ENCODE results near the gene FOXP1. TPM values are rescaled to one million over a fixed set of nuclear protein-coding genes. Genes with fewer than 3 reads are reported as not detected.

The FOXP1 gene
- total and polyA plus RNA-seq, 4 donors: 4.9 to 35.4 (median 32.0) TPM

- no peak overlapping the region for H3K4me3 ChIP-seq (ENCODE audit: low read depth in 1 of 3, low read length in 3 of 3)
- H3K4me1 ChIP-seq (ENCODE audit: control insufficient read depth in 4 of 4, insufficient read depth in 4 of 4, low read length in 3 of 4): peaks cover 8 to 30% (median 24%) of the 10 kb centered on the region in 4 donors
These were observed 338.6 kb downstream of the FOXP1 start for GRCh38 chr3:71244826-71245488.

DNA sequence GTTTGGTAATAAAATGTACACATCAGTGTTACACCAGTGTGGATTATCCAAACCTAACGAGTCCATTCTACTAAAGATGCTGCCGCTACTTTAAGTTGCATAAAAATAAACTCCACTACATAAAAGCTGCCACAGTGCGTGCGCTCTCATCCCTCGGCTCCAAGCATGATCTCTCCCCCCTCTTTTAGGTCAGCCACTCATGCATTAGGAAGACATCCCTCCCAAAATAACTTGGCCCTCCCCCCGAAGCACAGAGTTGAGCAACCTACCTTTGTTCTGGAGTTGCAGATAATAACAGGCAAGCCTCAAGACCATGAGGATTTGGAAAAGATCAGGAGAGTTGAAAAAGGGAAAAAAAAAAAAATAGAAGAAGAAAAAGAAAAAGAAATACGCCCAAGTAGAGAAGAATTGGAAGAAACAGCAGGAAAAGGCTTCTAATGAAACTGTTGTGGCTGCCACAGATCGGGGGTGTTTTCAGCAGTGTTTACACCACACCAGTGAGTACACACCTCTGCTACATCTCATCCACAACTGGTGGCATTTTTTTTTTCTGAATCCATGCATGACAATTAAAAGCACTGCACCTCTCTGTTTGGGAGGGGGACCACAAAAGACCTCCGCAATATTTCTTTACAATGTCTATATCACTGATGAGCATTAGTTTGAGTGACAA, 339.2 kb downstream of the FOXP1 start:
- Histone ChIP-seq H3K36me3 (ENCODE audit: control insufficient read depth in 4 of 4, insufficient read depth in 3 of 4, low read depth in 1 of 4, low read length in 3 of 4) (no peaks in the 10 kb centered on the region), H3K9ac (ENCODE audit: low read depth in 1 of 2, low read length in 2 of 2) (no peak overlapping the region), H3K4me1 (ENCODE audit: control insufficient read depth in 4 of 4, insufficient read depth in 4 of 4, low read length in 3 of 4) (peaks cover 8 to 30% (median 24%) of the 10 kb centered on the region in 4 donors), H3K4me3 (ENCODE audit: low read depth in 1 of 3, low read length in 3 of 3) (no peak overlapping the region), H3K27me3 (ENCODE audit: control insufficient read depth in 4 of 4, insufficient read depth in 4 of 4, low read length in 3 of 4) (no peaks in the 10 kb centered on the region), H3K27ac (ENCODE audit: low read depth in 1 of 2, low read length in 2 of 2) (no peak overlapping the region), H3K9me3 (ENCODE audit: control insufficient read depth in 4 of 4, low read length in 3 of 4) (no peaks in the 10 kb centered on the region)
- WGBS: 86% methylated on average over 9 of the region's 9 CpGs
- DNase-seq (ENCODE audit: low spot score): no peak
- no peak for TF ChIP-seq ATF3 (IDR thresholded peaks at IDR 0.05)
- no peak for TF ChIP-seq HNF4G (IDR thresholded peaks at IDR 0.05)
- TF ChIP-seq YY1 (IDR thresholded peaks at IDR 0.05): no peak
- TF ChIP-seq TAF1 (conservative IDR thresholded peaks at IDR 0.05): no peak
- no peak for TF ChIP-seq NR2F2 (IDR thresholded peaks at IDR 0.05)
- TF ChIP-seq, protein P1, sequence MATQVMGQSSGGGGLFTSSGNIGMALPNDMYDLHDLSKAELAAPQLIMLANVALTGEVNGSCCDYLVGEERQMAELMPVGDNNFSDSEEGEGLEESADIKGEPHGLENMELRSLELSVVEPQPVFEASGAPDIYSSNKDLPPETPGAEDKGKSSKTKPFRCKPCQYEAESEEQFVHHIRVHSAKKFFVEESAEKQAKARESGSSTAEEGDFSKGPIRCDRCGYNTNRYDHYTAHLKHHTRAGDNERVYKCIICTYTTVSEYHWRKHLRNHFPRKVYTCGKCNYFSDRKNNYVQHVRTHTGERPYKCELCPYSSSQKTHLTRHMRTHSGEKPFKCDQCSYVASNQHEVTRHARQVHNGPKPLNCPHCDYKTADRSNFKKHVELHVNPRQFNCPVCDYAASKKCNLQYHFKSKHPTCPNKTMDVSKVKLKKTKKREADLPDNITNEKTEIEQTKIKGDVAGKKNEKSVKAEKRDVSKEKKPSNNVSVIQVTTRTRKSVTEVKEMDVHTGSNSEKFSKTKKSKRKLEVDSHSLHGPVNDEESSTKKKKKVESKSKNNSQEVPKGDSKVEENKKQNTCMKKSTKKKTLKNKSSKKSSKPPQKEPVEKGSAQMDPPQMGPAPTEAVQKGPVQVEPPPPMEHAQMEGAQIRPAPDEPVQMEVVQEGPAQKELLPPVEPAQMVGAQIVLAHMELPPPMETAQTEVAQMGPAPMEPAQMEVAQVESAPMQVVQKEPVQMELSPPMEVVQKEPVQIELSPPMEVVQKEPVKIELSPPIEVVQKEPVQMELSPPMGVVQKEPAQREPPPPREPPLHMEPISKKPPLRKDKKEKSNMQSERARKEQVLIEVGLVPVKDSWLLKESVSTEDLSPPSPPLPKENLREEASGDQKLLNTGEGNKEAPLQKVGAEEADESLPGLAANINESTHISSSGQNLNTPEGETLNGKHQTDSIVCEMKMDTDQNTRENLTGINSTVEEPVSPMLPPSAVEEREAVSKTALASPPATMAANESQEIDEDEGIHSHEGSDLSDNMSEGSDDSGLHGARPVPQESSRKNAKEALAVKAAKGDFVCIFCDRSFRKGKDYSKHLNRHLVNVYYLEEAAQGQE (IDR thresholded peaks at IDR 0.05): no peak
- TF ChIP-seq SP1 (IDR thresholded peaks at IDR 0.05): no peak
- TF ChIP-seq RXRA (IDR thresholded peaks at IDR 0.05): no peak
- no peak for TF ChIP-seq FOXA1 (IDR thresholded peaks at IDR 0.05)
- no peak for TF ChIP-seq JUND (IDR thresholded peaks at IDR 0.05)
- TF ChIP-seq, protein P2, sequence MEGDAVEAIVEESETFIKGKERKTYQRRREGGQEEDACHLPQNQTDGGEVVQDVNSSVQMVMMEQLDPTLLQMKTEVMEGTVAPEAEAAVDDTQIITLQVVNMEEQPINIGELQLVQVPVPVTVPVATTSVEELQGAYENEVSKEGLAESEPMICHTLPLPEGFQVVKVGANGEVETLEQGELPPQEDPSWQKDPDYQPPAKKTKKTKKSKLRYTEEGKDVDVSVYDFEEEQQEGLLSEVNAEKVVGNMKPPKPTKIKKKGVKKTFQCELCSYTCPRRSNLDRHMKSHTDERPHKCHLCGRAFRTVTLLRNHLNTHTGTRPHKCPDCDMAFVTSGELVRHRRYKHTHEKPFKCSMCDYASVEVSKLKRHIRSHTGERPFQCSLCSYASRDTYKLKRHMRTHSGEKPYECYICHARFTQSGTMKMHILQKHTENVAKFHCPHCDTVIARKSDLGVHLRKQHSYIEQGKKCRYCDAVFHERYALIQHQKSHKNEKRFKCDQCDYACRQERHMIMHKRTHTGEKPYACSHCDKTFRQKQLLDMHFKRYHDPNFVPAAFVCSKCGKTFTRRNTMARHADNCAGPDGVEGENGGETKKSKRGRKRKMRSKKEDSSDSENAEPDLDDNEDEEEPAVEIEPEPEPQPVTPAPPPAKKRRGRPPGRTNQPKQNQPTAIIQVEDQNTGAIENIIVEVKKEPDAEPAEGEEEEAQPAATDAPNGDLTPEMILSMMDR (IDR thresholded peaks at IDR 0.05; ENCODE audit: low read depth, low read length, missing input control): no peak
- TF ChIP-seq HNF4A (conservative IDR thresholded peaks at IDR 0.05): no peak
- TF ChIP-seq, protein P3, sequence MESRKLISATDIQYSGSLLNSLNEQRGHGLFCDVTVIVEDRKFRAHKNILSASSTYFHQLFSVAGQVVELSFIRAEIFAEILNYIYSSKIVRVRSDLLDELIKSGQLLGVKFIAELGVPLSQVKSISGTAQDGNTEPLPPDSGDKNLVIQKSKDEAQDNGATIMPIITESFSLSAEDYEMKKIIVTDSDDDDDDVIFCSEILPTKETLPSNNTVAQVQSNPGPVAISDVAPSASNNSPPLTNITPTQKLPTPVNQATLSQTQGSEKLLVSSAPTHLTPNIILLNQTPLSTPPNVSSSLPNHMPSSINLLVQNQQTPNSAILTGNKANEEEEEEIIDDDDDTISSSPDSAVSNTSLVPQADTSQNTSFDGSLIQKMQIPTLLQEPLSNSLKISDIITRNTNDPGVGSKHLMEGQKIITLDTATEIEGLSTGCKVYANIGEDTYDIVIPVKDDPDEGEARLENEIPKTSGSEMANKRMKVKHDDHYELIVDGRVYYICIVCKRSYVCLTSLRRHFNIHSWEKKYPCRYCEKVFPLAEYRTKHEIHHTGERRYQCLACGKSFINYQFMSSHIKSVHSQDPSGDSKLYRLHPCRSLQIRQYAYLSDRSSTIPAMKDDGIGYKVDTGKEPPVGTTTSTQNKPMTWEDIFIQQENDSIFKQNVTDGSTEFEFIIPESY (IDR thresholded peaks at IDR 0.05): no peak
- TF ChIP-seq RAD21 (IDR thresholded peaks at IDR 0.05): no peak
- no peak for TF ChIP-seq EGR1 (IDR thresholded peaks at IDR 0.05; ENCODE audit: low read depth in 2 of 2)
- TF ChIP-seq, protein P4, sequence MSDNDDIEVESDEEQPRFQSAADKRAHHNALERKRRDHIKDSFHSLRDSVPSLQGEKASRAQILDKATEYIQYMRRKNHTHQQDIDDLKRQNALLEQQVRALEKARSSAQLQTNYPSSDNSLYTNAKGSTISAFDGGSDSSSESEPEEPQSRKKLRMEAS (IDR thresholded peaks at IDR 0.05): no peak
- TF ChIP-seq GABPA (IDR thresholded peaks at IDR 0.05 in 1 of 2, conservative IDR thresholded peaks at IDR 0.05 in 1 of 2): no peak

More at GRCh38 chr3:71244826-71245488, 338.6 kb downstream of the FOXP1 start:
- Histone ChIP-seq H3K36me3 (ENCODE audit: control insufficient read depth in 4 of 4, insufficient read depth in 3 of 4, low read depth in 1 of 4, low read length in 3 of 4) (no peaks in the 10 kb centered on the region), H3K9ac (ENCODE audit: low read depth in 1 of 2, low read length in 2 of 2) (no peak overlapping the region), H3K27ac (ENCODE audit: low read depth in 1 of 2, low read length in 2 of 2) (no peak overlapping the region), H3K9me3 (ENCODE audit: control insufficient read depth in 4 of 4, low read length in 3 of 4) (no peaks in the 10 kb centered on the region), H3K27me3 (ENCODE audit: control insufficient read depth in 4 of 4, insufficient read depth in 4 of 4, low read length in 3 of 4) (no peaks in the 10 kb centered on the region)
- 58% methylated on average over 8 of the region's 8 CpGs for WGBS
- no peak for DNase-seq (ENCODE audit: low spot score)
- TF ChIP-seq, protein P4 (IDR thresholded peaks at IDR 0.05): no peak
- TF ChIP-seq YY1 (IDR thresholded peaks at IDR 0.05): no peak
